NCI-H1105 (cell line): ENCODE measurements around the gene PLXNA2.

Experiments
- DNase-seq: peaks from one replicate; lab custom pipeline; 2025; lab: John Stamatoyannopoulos, UW

The PLXNA2 gene

DNA sequence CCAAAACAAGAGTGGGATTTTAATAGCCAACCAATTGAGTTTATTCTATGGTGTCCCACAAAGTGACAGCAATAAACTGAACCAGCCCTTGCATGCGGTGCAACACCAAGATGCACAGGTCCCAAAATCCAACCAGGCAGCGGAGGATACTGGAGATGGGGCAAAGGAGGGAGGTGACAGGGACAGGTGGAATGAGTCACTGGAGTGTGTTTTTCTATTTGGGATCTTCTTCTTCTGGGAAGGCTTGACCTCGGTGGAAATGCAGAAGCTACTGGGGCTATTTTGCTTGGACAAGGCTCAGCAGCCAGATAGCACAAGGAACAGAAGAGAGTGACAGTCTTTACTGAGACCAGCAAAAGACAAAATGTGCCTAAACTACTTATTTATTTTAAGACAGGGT, 97.5 kb downstream of the PLXNA2 start:
- no peak for DNase-seq

DNA sequence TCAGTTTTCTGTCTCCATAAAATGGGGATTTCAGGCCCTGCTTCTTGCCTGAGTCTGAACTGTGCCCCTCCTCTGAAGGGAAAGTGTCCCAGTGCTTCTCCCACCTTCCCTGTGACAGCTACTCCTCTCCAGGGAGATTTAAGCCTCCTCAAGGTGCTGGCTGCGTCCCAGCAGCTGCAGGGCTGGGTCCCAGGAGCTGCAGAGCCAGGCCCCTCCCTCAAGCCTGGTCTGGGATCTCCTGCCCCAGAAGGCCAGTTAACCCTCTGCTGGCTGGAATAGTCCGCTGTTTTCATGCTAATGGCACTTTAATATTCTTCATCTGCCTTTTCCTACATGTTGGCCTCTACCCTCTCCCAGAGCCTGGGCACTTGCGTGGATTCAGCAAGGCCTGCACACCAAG, 99.0 kb downstream of the PLXNA2 start:
- no peak for DNase-seq

DNA sequence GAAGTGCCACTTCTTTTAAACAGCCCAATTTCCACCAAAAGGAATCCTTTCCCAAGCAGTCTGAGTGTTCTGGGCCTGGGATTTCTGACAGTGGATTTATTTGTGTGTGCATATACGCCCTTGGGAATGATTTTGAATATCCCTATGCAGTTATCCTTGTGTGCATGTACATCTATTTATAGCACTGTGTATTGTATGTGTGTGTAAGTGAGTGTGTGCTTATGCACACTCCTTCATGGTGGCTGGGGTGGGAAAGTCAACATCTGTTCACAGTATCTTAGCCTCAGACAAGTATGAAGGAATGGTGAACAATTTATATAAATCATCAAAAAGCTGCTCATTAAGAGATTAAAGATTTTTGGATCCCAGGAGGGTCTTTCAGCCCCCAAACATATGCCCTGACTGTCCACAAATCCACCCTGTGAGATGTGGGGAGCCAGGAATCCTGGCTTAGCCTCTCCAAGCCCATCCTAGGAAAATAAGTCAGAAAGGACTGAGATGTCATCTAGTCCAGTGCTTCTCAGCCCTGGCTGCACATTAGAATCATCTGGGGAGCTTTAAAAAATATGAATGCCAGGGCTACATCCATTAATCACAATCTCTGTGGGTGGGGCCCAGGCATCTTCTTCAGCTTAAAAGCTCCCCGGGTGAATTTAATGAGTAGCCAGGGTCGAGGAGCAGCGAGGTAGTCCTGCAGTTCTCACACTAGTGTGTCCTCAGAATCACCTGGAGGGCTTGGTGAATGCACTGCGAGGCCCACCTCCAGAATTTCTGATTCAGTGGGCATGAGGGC, 101.4 kb downstream of the PLXNA2 start:
- no peak for DNase-seq

DNA sequence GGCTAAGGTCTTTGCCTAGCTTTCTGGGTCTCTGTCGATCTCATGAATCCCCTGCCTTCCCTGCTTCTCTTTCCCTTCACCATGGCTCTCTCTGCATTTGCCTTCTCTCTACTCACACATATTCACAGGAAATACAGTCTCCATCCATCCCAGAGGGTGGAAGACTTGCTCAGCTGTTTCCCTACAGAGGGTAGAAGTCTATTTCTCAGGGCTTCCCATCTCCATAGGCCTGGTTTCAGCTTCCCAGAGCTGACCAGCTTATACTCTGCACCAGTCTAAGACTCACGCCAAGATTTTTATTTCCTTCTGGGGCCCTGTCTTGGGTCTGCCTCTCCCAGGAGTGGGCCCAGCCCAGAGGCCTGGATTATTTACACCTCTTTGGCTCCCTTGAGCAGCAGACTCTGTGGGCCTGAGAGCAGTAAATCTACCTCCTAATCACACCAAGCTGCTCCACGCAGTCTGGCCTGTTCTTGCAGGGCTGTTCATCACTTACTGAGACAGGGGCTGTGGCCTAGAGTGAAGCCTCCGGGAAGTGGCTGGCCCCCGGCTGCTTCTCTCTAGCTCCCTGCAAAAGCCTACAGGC, 102.5 kb downstream of the PLXNA2 start:
- DNase-seq = no peak

DNA sequence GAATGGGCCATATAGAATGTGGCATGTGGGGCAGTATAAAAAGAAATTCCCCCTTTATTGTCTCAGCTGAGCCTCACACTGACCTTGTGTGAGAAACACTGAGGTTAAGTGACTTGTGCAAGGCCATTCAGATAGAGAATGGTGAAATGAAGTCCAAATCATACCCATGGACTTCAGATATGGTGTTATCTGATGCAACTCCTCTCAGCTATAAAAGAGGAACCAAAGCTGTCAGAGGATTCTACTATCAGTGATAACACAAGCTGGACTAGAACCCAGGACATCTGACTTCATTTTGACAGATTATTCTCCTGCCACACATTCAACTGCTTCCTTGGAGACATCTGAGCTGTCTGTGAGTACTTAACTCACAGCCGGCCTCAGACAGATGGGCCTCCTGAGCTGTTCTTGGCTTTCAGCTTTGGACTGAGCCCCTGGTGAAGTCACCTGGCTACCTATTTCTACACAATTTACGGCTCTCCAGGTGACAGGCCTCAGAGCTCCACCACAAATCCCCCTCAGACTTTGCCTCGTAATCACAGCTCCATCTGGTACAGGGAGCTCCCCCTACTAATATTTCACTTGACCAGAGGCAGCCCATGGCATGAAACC, 104.6 kb downstream of the PLXNA2 start:
- no peak for DNase-seq

DNA sequence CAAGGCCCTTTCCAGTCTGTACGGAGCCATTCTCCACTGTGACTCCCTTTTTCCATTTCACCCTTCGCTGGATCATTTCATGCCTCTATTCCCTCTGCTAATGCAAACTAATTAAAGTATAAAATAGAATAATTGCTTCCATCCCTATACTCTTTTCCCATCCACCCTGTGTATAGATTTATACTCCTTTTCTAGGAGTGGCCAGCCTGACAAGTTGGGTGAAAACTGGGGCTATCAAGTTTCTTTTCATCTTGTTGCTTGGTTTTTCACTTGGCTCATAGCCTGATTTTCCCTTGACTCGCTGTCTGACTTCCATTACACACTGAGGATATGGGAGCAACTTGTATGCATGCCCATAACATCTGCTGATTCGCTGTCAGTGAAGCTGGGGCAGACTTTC, 107.0 kb downstream of the PLXNA2 start:
- DNase-seq = peak; percentile 84

DNA sequence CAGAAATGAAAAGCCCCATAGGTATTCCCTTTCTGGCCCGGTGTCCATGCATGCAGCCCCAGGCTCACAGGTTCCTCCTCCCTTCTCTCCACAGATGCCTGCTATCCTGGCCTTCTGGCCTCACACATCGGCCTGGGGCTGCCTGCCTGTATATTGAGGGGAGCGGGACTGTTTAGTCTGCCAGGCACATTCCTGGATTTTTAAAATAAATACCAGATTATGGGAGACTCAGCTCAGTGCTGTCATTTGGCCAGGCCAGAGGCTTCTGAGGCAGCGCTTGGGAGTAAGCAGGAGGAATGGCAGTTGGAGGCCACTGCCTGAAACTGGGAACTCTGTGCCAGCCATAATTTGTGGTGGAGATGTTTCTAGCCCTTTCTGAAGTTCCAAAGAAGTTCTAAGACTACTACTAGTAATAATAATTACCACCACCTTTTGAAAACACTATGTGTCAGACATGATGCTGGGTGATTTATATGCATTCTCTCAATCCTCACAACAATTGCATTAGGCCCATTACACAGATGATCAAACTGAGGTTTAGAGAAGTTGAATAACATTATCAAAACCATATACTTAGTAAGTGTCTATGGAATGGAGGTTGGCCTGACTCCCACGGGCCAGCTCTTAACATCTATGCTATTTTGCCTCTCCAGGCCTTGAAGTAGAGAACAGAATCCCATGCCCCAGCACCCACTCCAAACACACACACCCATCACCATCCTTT, 107.6 kb downstream of the PLXNA2 start:
- no peak for DNase-seq

DNA sequence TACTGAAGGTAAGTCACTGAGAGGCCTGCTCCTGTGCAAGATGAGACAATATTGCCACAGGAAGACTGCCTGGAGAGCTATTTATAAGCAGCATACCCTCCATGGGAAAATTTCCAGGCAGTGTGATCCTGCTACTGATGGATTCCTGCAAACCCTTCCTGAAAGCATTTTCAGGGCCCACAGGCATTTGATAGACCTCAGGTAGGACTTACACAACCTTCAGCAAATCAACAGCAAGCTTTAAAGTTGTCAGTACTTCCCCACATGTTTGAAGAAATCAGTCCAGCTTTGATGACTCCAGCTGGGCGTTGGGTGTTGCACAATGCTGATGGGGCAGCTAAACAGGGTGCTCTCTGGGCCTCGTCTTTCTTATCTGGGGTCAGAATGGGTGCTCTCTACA, 108.8 kb downstream of the PLXNA2 start:
- no peak for DNase-seq

DNA sequence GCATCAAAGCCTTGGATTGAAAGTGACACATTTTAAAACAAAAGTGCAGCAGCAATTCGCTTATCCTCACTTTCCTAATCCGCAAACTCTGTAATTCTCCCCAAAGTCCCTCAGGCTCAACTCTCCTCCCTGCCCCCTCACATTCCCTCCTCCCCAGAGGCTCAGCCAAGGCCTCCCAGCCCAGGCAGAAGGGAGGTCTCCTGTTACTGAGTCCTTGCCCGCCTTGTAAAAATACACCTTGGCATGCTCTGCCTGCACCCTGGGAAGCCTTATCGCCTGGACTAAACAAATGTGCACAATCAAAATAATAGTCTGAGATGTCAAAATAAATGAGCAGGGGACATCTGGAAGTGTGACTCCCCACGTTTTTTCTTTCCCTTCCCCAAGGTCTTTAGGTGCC, 109.7 kb downstream of the PLXNA2 start:
- DNase-seq = no peak

DNA sequence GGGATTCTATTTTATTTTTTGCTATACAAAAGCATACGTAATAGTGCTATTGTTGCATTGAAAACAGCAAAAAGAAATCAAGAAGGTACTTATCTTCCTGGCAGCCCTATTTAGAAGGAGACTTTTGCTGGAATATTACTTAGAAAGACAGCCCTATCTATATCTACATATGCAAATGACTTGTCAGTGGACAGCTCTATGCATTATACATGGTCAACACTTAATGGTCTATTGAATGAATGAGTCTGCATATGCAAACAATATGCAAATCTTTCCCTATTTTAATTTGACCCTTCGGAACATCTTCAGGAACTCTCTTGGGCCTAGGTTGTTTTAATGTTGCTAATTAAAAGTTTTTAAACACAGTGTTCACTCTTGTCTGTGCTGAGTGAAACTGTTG, 110.8 kb downstream of the PLXNA2 start:
- DNase-seq = no peak

DNA sequence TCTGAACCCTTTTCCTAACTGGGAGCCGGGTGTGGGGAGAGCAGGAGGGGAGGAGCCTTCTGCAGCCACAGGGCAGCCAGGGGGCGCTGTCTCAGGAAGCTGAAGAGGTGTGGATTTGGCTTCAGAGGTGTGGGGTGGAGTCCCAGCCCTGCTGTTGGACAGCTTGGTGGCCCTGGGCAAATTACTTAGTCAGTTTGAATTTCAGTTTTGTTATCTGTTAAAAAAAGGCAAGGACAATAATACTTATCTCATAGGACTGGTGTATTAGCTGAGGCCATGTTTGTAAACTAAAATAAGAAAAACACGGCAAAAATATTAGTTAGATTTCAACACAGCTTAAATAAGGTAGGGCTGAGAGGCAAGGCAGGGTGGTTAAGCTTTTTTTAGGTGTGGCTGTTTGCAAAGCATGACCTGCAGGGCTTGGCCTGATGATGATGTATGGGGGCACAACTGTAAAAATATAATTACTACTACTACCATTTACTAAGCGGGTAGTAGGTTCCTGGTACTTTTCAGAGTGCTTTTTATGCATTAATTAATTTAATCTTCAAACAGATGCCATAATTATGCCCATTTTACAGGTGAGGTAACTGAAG, 111.8 kb downstream of the PLXNA2 start:
- DNase-seq = peak; percentile 18

DNA sequence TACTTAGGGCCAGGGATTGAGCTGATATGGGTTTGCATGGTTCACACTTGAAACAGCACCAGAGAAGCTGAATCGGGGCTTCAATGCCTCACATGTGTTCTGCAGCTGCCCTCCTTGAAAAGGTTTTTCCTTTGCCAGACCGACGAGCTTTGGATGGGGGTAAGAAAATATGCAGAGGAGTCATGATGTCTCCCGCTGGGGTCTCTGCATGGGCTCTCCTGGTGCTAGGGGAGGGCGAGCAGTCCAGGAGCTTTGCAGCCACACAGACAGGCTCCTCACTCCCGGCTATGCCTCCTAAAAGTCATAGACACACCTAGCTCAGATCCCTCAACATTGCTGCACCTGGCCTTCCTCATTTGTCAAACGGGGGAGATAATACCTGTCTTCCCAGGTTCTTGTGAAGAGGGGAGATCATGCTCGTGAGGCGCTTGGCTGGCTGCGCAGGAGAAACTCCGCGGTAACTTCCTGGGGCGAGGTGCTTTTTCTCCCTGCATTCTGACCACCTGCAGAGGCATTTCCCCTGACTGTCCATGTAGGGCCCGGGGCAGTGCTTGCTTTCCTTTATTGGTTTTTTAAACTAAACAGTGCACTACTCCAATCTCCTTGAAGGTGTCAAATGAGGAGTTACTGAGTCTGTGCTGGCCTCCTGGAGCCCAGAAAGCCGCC, 112.4 kb downstream of the PLXNA2 start:
- no peak for DNase-seq

DNA sequence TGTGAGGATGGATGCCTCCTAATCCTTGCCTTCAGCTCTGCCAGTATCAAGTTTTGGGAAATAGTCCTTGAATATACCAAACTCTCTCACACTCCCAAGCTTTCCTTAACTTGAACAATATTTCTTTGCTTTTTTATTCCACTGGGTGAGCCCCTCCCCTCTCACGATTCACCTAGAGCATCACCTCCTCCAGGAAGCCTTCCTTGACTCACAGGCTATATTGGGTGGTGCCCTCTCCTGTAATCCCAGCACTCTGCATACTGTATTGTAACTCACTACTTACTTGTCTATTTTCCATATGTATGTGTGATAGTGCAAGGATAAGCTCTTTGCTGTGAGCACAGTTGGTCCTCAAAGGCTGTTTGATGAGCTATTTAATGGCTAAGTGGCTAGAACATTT, 114.7 kb downstream of the PLXNA2 start:
- DNase-seq = no peak

DNA sequence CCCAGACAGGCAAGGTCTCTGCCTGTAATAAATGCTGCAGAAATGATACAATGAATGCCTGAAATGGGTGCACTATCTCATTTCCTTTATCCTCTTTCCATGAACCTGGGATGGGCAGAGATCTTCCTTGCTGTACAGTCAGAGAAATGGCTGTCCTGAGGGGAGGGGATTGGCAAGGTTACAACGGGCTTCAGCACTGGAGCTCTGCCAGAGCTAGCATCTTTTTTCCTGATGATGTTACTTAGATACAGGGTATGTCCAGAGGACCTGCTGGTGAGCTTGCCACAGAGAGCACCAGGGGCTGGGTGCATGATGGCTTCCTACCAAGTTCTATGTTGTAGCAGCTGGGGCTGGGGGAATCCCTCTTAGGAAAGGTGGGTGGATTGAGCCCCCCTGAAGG, 115.1 kb downstream of the PLXNA2 start:
- no peak for DNase-seq

DNA sequence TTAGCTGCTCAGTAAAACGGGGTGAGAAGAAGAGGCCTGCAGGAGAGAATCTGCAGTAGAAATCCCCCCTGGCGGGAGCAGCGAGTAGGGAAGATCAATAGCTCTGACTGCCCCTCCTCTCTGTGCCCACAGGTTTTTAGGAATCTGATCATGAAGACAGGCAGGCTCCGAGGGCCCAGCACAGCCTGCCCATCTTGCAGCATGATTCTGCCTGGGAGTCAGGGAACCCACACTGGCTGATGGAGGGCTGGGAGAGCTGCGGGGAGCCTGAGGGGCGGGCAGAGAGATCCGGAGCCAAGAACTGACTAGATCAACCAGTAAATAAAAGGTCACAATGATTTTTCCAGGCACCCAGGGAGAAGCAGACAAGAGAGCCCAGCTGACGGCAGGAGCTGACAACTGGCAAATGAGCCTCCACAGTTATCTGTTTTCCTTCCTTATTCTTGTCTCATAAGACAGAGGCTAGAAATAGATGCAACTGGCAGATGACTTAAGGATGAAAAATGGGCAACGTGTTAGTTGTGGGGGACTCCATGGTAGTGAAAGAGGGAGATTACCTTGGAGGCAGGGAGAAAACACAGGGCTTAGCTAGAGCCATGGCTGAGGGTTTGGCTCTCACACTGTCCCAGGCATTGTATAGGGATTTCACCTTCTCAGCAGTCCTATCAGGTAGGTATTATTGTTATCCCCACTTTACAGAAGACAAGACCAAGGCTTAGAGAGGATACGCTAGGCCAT, 116.2 kb downstream of the PLXNA2 start:
- no peak for DNase-seq

DNA sequence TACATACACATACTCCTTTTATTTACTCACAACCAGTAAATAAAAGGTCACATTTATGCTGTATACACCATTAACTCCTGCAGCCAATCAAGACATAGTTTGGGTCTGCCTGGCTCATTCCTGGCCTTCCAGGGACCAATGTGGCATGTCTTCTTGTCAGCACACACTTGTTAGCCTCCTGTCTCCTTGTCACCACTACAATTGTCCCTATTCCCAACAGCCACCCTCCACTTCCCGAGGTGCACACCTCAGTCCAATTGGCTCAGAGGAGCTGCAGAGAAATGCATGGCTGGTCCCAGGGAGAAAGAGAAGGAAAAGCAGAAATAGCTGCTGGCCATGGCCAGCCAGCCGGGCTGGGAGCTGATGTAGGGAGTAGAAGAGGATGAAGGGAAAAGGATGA, 116.9 kb downstream of the PLXNA2 start:
- DNase-seq = no peak

DNA sequence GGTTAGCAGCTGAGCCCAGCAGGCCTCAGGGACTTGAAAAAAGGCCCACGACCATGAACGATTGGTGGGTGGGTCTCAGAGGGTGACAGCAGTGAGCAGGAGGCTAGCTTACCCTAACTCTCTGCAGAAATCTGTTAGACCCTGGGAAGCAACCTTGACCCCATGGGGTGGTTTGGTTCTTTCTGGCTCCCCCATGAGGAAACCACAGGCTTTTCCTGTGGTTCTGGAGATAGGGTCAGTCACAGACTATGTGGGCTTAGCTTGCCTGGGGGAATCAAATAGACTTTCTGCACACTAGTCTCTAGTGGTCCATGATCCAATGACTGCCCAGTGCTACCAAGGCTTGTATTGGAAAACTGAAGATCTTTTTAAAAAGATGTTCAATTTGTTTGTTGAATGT, 118.1 kb downstream of the PLXNA2 start:
- DNase-seq = no peak

DNA sequence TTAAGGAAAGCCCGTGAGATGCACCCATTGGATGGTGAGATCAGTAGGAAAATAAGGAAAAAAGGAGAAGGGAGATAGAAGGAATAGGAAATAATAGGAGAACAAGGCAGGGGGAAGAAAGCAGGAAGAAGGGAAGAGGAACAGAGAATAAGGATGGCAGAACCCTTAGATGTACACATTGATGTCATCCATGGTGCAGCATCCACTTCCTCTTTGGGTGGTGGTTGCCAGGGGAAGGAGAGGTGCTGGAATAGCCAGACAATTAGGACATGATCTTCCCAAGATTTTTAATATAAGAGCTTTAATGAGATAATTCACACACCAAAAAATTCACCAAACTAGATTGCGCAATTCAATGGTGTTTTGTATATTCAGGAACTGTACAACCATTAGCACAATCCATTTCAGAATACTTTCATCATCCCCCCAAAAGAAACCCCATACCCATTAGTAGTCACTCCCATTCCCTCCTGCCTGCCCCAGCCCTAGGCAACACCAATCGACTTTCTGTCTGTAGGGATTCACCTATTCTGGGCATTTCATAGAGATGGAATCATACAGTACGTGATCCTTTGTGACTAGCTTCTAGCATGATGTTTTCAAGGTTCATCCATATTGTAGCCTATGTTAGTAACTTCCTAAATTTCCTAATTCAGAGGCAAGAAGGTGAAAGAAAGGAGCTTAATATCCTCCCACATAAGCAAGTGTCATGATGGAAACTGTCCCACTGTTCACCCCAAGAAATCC, 121.4 kb downstream of the PLXNA2 start:
- no peak for DNase-seq

DNA sequence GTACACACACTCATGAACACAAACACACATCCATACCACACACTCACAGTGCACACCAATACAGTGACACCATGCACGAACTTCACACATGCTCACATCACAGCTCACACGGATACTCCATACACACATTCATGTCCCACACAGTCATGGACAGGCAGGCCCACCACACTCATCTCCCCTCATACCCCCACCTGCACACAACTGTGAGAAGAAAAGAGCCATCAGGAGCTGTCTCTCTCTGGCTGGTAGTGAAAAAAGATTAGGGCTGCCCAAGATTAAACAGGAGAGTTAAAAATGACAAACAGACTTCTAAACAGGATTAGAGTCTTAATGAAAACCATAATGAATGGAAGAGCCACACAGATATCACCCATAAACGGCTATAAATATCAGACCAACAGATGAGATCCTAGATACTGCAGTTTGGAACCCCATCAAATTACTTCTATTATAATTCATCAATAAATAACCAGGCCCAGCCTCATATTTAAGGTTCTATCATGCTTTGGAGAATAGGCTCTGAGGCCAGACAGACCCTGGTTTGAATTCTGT, 122.3 kb downstream of the PLXNA2 start:
- no peak for DNase-seq

DNA sequence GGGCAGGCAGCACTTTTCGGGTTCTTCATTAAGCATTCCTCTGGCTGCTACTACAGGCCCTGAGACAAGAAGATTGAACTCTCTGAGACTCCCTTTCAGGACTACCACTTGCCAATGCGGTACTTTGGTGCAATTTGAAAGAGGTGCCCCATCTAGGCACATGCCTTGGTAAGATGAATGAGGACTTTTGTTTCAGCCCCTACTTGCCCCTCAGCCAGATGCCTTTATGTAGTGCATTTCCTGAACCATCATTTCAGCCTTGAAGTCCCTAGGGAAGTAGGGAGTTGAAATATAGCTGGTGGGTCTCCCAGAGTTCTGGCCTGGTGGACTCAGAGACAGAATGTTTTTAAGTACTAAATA, 123.8 kb downstream of the PLXNA2 start:
- DNase-seq = no peak
